ENCODE results near the gene EPHA8. TPM values are rescaled to one million over a fixed set of nuclear protein-coding genes. Genes with fewer than 3 reads are reported as not detected.
A peak's percentile ranks its signal among the peaks of the same experiment; 100 is the strongest.

EPHA8 gene
- polyA plus RNA-seq, 1 of the 3 experiments (the other 2 are of a cell fraction) = 0.02 TPM

DNA sequence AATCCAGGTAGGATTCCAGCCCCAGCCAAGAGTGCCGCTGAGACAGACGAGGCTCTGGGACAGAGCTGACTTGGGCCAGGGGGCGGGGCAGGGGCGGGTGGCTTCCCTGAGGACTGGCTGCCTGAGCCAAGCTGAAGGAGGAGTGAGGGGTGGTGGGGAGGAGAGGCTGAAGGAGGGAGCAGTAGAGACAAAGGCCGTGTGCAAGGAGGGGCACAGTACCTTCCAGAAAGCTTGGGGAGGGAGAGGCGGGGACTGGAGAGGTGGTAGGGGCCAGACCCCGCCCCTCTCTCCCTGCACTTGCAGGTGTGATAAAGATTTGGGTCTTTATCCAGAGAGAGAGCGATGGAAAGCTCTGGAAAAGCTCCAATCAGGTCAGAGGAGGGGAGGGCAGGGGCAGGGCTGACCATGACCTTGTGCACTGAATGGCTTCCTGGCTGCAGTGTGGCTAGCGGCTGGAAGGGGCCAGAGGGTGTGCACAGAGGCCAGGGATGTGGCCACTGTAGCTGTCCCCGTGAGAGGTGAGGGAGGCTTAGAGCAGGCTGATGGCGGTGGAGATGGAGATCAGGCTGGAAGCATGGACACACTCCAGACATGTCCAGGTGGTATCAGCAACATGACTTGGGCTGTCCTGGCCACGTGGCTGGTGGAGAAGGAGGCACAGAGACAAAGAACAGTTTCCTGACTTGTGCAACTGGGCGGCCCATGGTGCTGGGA, 6.7 kb upstream of the EPHA8 start:
- no peaks in the 10 kb centered on the region for H3K36me3 ChIP-seq (replicated peaks in 1 of 2; ENCODE audit: control insufficient read depth in 1 of 2, insufficient read depth in 2 of 2, low read length in 1 of 2)
- H2AFZ ChIP-seq (ENCODE audit: low read depth) = no peak overlapping the region
- H3K27ac ChIP-seq (ENCODE audit: low read depth in 2 of 2, low read length in 1 of 2) = peak overlapping the region in 1 of 2 experiments; percentile 8; a peak in 1 of 4 replicates
- H3F3A ChIP-seq (replicated peaks; ENCODE audit: insufficient read depth) = no peaks in the 10 kb centered on the region
- WGBS (ENCODE audit: low lambda C conversion rate) = 56% methylated on average over 12 of the region's 13 CpGs
- H3K9ac ChIP-seq = no peak overlapping the region
- H3K27me3 ChIP-seq (ENCODE audit: insufficient read depth) = peaks cover 15% of the 10 kb centered on the region
- no peaks in the 10 kb centered on the region for H4K20me1 ChIP-seq (ENCODE audit: insufficient read depth)
- POLR2A ChIA-PET = interaction anchor here (0.6 kb wide), 1 partner anchor 16 kb away, joined by 3 read pairs; no protein-coding TSS in a partner anchor
- H3K79me2 ChIP-seq (ENCODE audit: insufficient read depth) = no peaks in the 10 kb centered on the region
- CTCF ChIA-PET = interaction anchor here (1.3 to 2.0 kb wide), 4 partner anchors 14 to 140 kb away, joined by 4 to 6 read pairs (median 6); no protein-coding TSS in a partner anchor
- DNase-seq = no peak
- no peaks in the 10 kb centered on the region for H3K9me2 ChIP-seq
- peaks cover 0 to 40% of the 10 kb centered on the region in 2 experiments; a peak in 1 of 4 replicates for H3K4me1 ChIP-seq (ENCODE audit: control insufficient read depth in 1 of 2, insufficient read depth in 2 of 2, low read depth in 1 of 2, low read length in 1 of 2)
- H3K4me3 ChIP-seq (ENCODE audit: low read depth in 2 of 2, low read length in 1 of 2) = no peak overlapping the region
- H3K4me2 ChIP-seq = no peak overlapping the region
- H3K9me3 ChIP-seq = no peaks in the 10 kb centered on the region
- no peak for TF ChIP-seq RXRA (IDR thresholded peaks at IDR 0.05; ENCODE audit: borderline replicate concordance, low read depth)
- TF ChIP-seq NRF1 (IDR thresholded peaks at IDR 0.05; ENCODE audit: low read depth, low read length) = no peak
- TF ChIP-seq USF1 (IDR thresholded peaks at IDR 0.05; ENCODE audit: borderline replicate concordance, low read depth) = no peak
- no peak for TF ChIP-seq TAF1 (IDR thresholded peaks at IDR 0.05; ENCODE audit: borderline replicate concordance, low read depth, low read length)
- TF ChIP-seq TEAD4 (IDR thresholded peaks at IDR 0.05; ENCODE audit: borderline replicate concordance, insufficient read depth) = no peak
- no peak for TF ChIP-seq CHD2 (IDR thresholded peaks at IDR 0.05; ENCODE audit: low read length, partially characterized antibody)
- TF ChIP-seq GATA2 (CRISPR knock-in tag; IDR thresholded peaks at IDR 0.05) = no peak
- no peak for TF ChIP-seq REST (IDR thresholded peaks at IDR 0.05; ENCODE audit: low read depth, low read length)
- no peak for TF ChIP-seq MEF2A (IDR thresholded peaks at IDR 0.05; ENCODE audit: borderline replicate concordance, low read depth)
- TF ChIP-seq ZBTB33 (IDR thresholded peaks at IDR 0.05; ENCODE audit: borderline replicate concordance, low read depth) = no peak
- TF ChIP-seq, protein P1, sequence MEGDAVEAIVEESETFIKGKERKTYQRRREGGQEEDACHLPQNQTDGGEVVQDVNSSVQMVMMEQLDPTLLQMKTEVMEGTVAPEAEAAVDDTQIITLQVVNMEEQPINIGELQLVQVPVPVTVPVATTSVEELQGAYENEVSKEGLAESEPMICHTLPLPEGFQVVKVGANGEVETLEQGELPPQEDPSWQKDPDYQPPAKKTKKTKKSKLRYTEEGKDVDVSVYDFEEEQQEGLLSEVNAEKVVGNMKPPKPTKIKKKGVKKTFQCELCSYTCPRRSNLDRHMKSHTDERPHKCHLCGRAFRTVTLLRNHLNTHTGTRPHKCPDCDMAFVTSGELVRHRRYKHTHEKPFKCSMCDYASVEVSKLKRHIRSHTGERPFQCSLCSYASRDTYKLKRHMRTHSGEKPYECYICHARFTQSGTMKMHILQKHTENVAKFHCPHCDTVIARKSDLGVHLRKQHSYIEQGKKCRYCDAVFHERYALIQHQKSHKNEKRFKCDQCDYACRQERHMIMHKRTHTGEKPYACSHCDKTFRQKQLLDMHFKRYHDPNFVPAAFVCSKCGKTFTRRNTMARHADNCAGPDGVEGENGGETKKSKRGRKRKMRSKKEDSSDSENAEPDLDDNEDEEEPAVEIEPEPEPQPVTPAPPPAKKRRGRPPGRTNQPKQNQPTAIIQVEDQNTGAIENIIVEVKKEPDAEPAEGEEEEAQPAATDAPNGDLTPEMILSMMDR (IDR thresholded peaks at IDR 0.05) = no peak
- no peak for TF ChIP-seq JUND (IDR thresholded peaks at IDR 0.05)

All from SK-N-SH (cell line).